SK-N-SH (cell line): Measurements from ENCODE around the gene TFPI2. TPM values are rescaled to one million over a fixed set of nuclear protein-coding genes. Genes with fewer than 3 reads are reported as not detected.

Source experiments
- CTCF ChIA-PET: fragments of 300-600, 350-600 bp; formaldehyde crosslinking; extraction: SDS; loops from one replicate; lab custom pipeline; 2021; lab: Yijun Ruan, JAX
- POLR2A ChIA-PET: fragments of 350-600 bp; sonication (Branson Sonifier 250); formaldehyde crosslinking; extraction: SDS; loops from one replicate; lab custom pipeline; 2020; ENCODE audit warnings: antibody characterized with exemption, inconsistent platforms; lab: Yijun Ruan, JAX
- DNase-seq: peaks from one replicate; pipeline ENCODE4 v3.0.0; 2012
- H2AFZ ChIP-seq: fragments of 200-600 bp; sonication (generic); 2 replicates; pipeline ENCODE4 v1.8.1; 2016; ENCODE audit warnings: antibody characterized with exemption, mild to moderate bottlenecking, low read depth
- H3F3A ChIP-seq: fragments of 200-600 bp; sonication (generic); replicated peaks from 2 replicates; pipeline ENCODE3; 2016; ENCODE audit warnings: antibody characterized with exemption, mild to moderate bottlenecking; ENCODE audit not compliant: insufficient read depth
- H3K27ac ChIP-seq, 2 experiments: fragments of 200-500 bp in 1 of 2; fragments of 200-600 bp in 1 of 2; sonication (Bioruptor generic) in 1 of 2; sonication (generic), shearing (Covaris generic) in 1 of 2; 2 replicates each; pipeline versions ENCODE4 v1.5.1 to v1.6.1; 2014 to 2016; ENCODE audit warnings: low read depth in 2 of 2, inconsistent platforms in 1 of 2, low read length in 1 of 2, mild to moderate bottlenecking in 1 of 2, mixed read lengths in 1 of 2
- H3K27me3 ChIP-seq: fragments of 200-600 bp; sonication (generic), shearing (Covaris generic); 2 replicates; pipeline ENCODE4 v1.6.1; 2016; ENCODE audit warnings: mixed run types; ENCODE audit not compliant: insufficient read depth
- H3K36me3 ChIP-seq, 2 experiments: fragments of 200-500 bp in 1 of 2; fragments of 200-600 bp in 1 of 2; sonication (Bioruptor generic) in 1 of 2; sonication (generic) in 1 of 2; replicated peaks in 1 of 2; 2 replicates each; pipeline versions ENCODE3 to v1.5.1; 2014 to 2016; ENCODE audit warnings: low read length in 1 of 2, mild to moderate bottlenecking in 1 of 2; ENCODE audit not compliant: insufficient read depth in 2 of 2, control insufficient read depth in 1 of 2
- H3K4me1 ChIP-seq, 2 experiments: fragments of 200-500 bp in 1 of 2; fragments of 200-600 bp in 1 of 2; sonication (Bioruptor generic) in 1 of 2; sonication (generic), shearing (Covaris generic) in 1 of 2; 2 replicates each; pipeline versions ENCODE4 v1.5.1 to v1.6.1; 2014 to 2016; ENCODE audit warnings: low read depth in 1 of 2, low read length in 1 of 2, mixed run types in 1 of 2; ENCODE audit not compliant: insufficient read depth in 2 of 2, control insufficient read depth in 1 of 2
- H3K4me2 ChIP-seq: fragments of 200-600 bp; sonication (generic), shearing (Covaris generic); 2 replicates; pipeline ENCODE4 v1.6.1; 2017; ENCODE audit warnings: mixed run types
- H3K4me3 ChIP-seq, 2 experiments: fragments of 200-500 bp in 1 of 2; fragments of 200-600 bp in 1 of 2; sonication (Bioruptor generic) in 1 of 2; sonication (generic), shearing (Covaris generic) in 1 of 2; 2 replicates each; pipeline versions ENCODE4 v1.5.1 to v1.8.1; 2014 to 2016; ENCODE audit warnings: low read depth in 2 of 2, inconsistent platforms in 1 of 2, low read length in 1 of 2, mild to moderate bottlenecking in 1 of 2, mixed read lengths in 1 of 2, moderate library complexity in 1 of 2
- H3K79me2 ChIP-seq: fragments of 200-600 bp; sonication (generic); 2 replicates; pipeline ENCODE4 v1.8.1; 2017; ENCODE audit warnings: mild to moderate bottlenecking; ENCODE audit not compliant: insufficient read depth
- H3K9ac ChIP-seq: fragments of 200-600 bp; sonication (generic); 2 replicates; pipeline ENCODE4 v1.6.1; 2017; ENCODE audit warnings: mixed run types
- H3K9me2 ChIP-seq: fragments of 200-600 bp; sonication (generic); 2 replicates; pipeline ENCODE4 v1.6.1; 2017; ENCODE audit warnings: mixed run types
- H3K9me3 ChIP-seq: fragments of 200-600 bp; sonication (generic); 2 replicates; pipeline ENCODE4 v1.6.1; 2017; ENCODE audit warnings: mixed run types, mild to moderate bottlenecking, moderate library complexity
- H4K20me1 ChIP-seq: fragments of 200-600 bp; sonication (generic); 2 replicates; pipeline ENCODE4 v1.6.1; 2017; ENCODE audit warnings: mild to moderate bottlenecking, mixed run types; ENCODE audit not compliant: insufficient read depth
- EZH2phosphoT487 ChIP-seq: fragments of 200-600 bp; sonication (generic); IDR thresholded peaks from 2 replicates; pipeline ENCODE4 v1.6.1; 2017; ENCODE audit warnings: low read depth, mixed run types, mild to moderate bottlenecking, antibody characterized with exemption, moderate library complexity, borderline replicate concordance
- FOXM1 ChIP-seq: IDR thresholded peaks from 2 replicates; pipeline ENCODE4 v1.4.0; 2012; ENCODE audit warnings: low read depth, mild to moderate bottlenecking
- GABPA ChIP-seq: IDR thresholded peaks from 2 replicates; pipeline ENCODE4 v1.4.0; 2012; ENCODE audit warnings: low read depth, mild to moderate bottlenecking
- GATA2 ChIP-seq: sonication (generic); formaldehyde crosslinking; IDR thresholded peaks from 2 replicates; pipeline ENCODE4 v1.5.0; 2020; ENCODE audit warnings: mild to moderate bottlenecking, missing genetic modification reagents
- JUND ChIP-seq: IDR thresholded peaks from 2 replicates; pipeline ENCODE4 v1.4.0; 2012
- MEF2A ChIP-seq: IDR thresholded peaks from 2 replicates; pipeline ENCODE4 v1.4.0; 2012; ENCODE audit warnings: low read depth, borderline replicate concordance
- NFIC ChIP-seq: IDR thresholded peaks from 2 replicates; pipeline ENCODE4 v1.4.0; 2012; ENCODE audit warnings: borderline replicate concordance
- PBX3 ChIP-seq: IDR thresholded peaks from 2 replicates; pipeline ENCODE4; 2012
- POLR2AphosphoS5 ChIP-seq: IDR thresholded peaks from 2 replicates; pipeline ENCODE4 v1.6.1; 2012; ENCODE audit warnings: low read depth, low read length
- SMC3 ChIP-seq: IDR thresholded peaks from 2 replicates; pipeline ENCODE4 v1.6.1; 2012; ENCODE audit warnings: low read depth, low read length, improper control_type of control experiment
- YY1 ChIP-seq: IDR thresholded peaks from 2 replicates; pipeline ENCODE4 v1.4.0; 2012; ENCODE audit warnings: low read depth, mild to moderate bottlenecking
- ZBTB33 ChIP-seq: IDR thresholded peaks from 2 replicates; pipeline ENCODE4 v1.4.0; 2012; ENCODE audit warnings: low read depth, borderline replicate concordance
- WGBS: methylation state at CpG from one replicate; pipeline ENCODE4 v1.1.6; 2017; ENCODE audit warnings: low lambda C conversion rate; 5-methylcytosine and 5-hydroxymethylcytosine counted together
- polyA plus RNA-seq, 3 experiments: library from polyadenylated mRNA; depleted of rRNA; stranded (reverse); fragments of >200 nt; gene quantifications; 2 replicates each; pipeline ENCODE4 v1.2.3, GENCODE V29; 2012

The TFPI2 gene
- polyA plus RNA-seq, 1 of the 3 experiments (the other 2 are of a cell fraction): 17.7 TPM

GRCh38 chr7:93855797-93856196 lies 34.8 kb downstream of the TFPI2 start (continued):
- TF ChIP-seq ZBTB33 (no peak), MEF2A (no peak), GATA2 (CRISPR knock-in tag) (no peak), SMC3 (no peak), EZH2phosphoT487 (no peak)

- Histone ChIP-seq H3K27me3 (no peaks in the 10 kb centered on the region), H3K27ac (no peak overlapping the region), H3K9ac (no peak overlapping the region), H3F3A (no peaks in the 10 kb centered on the region), H3K36me3 (no peaks in the 10 kb centered on the region), H3K9me3 (no peaks in the 10 kb centered on the region), H3K4me1 (peaks cover 0 to 4% of the 10 kb centered on the region in 2 experiments; a peak in 2 of 4 replicates), H2AFZ (no peak overlapping the region), H3K4me2 (no peak overlapping the region), H3K9me2 (peaks cover 3% of the 10 kb centered on the region; the same call in 1 of the 2 replicates), H3K4me3 (no peak overlapping the region), H4K20me1 (no peaks in the 10 kb centered on the region), H3K79me2 (no peaks in the 10 kb centered on the region)
- no peak for TF ChIP-seq FOXM1
- TF ChIP-seq JUND: no peak
- no peak for TF ChIP-seq NFIC
- TF ChIP-seq MEF2A: no peak
- TF ChIP-seq EZH2phosphoT487: no peak
- TF ChIP-seq YY1: no peak
- 56% methylated on average over 1 of the region's 1 CpG for WGBS
- POLR2A ChIA-PET: no interaction called here
- DNase-seq: no peak
- CTCF ChIA-PET: interaction anchor here (1.1 to 1.6 kb wide), 2 partner anchors 232 to 1623 kb away, joined by 3 read pairs; no protein-coding TSS in a partner anchor
Measured at GRCh38 chr7:93854480-93854879, 36.1 kb downstream of the TFPI2 start.

- Histone ChIP-seq H3K4me1 (peaks cover 0 to 3% of the 10 kb centered on the region in 2 experiments; a peak in 2 of 4 replicates), H3K4me3 (no peak overlapping the region), H3K9me3 (no peaks in the 10 kb centered on the region), H3K36me3 (no peaks in the 10 kb centered on the region), H4K20me1 (no peaks in the 10 kb centered on the region), H3K27ac (no peak overlapping the region; a peak in 1 of 4 replicates), H3K9me2 (peaks cover 3% of the 10 kb centered on the region; the same call in 1 of the 2 replicates), H2AFZ (no peak overlapping the region), H3K9ac (no peak overlapping the region), H3K4me2 (no peak overlapping the region), H3K27me3 (no peaks in the 10 kb centered on the region), H3F3A (no peaks in the 10 kb centered on the region), H3K79me2 (no peaks in the 10 kb centered on the region)
- CTCF ChIA-PET: interaction anchor here (1.4 kb wide), 1 partner anchor 11 kb away, joined by 3 read pairs; no protein-coding TSS in a partner anchor
- TF ChIP-seq GABPA: no peak
- peak; percentile 44 for TF ChIP-seq PBX3
- TF ChIP-seq POLR2AphosphoS5: no peak
- POLR2A ChIA-PET: no interaction called here
- no peak for DNase-seq
- 76% methylated on average over 2 of the region's 2 CpGs for WGBS
Measured at GRCh38 chr7:93851536-93851935, 39.0 kb downstream of the TFPI2 start.
